Measurements from ENCODE around the gene EFCAB12. TPM values are rescaled to one million over a fixed set of nuclear protein-coding genes. Genes with fewer than 3 reads are reported as not detected.

Gene EFCAB12
- 0.13 and 0.22 TPM in 2 replicates for total RNA-seq (ENCODE audit: low replicate concordance)

- no peaks in the 10 kb centered on the region for H4K20me1 ChIP-seq (ENCODE audit: low read depth)
- peaks cover 7% of the 10 kb centered on the region for H3K36me3 ChIP-seq
- peaks cover 13% of the 10 kb centered on the region for H3K36me3 Mint-ChIP-seq
- no peaks in the 10 kb centered on the region for H3K9me3 Mint-ChIP-seq
- H3K79me2 ChIP-seq (ENCODE audit: low read depth): no peaks in the 10 kb centered on the region
- H3K4me3 ChIP-seq: peak within 1 kb of the TSS; percentile 60
- H3K27me3 Mint-ChIP-seq (ENCODE audit: insufficient read depth, low read depth): peaks cover 16% of the 10 kb centered on the region
- peaks cover 26% of the 10 kb centered on the region for H3K4me1 ChIP-seq
- H3K9ac ChIP-seq: no peak within 1 kb of the TSS
- peak within 1 kb of the TSS; percentile 88 for H3K4me3 Mint-ChIP-seq
- H3K27ac Mint-ChIP-seq: peak within 1 kb of the TSS; percentile 95
- no peak within 1 kb of the TSS for H3K27ac ChIP-seq
- H3K9me3 ChIP-seq (ENCODE audit: low read depth): no peaks in the 10 kb centered on the region
- TF ChIP-seq EZH2phosphoT487 (IDR thresholded peaks at IDR 0.05): no peak
- H3F3A ChIP-seq (ENCODE audit: low read depth): peaks cover 39% of the 10 kb centered on the region
- peak within 1 kb of the TSS; percentile 45 for H2AFZ ChIP-seq (replicated peaks)
- H3K4me2 ChIP-seq: peak within 1 kb of the TSS; percentile 92
- peak; percentile 97 for DNase-seq (ENCODE audit: low spot score)
- H3K27me3 ChIP-seq: peaks cover 14% of the 10 kb centered on the region
- H3K4me1 Mint-ChIP-seq: peaks cover 45% of the 10 kb centered on the region
Observed at GRCh38 chr3:129428376-129429079, at the start of gene EFCAB12. Gene EFCAB12 (minus strand): TSS chr3:129428636. CDS start chr3:129428488, 148 bp downstream.

DNA sequence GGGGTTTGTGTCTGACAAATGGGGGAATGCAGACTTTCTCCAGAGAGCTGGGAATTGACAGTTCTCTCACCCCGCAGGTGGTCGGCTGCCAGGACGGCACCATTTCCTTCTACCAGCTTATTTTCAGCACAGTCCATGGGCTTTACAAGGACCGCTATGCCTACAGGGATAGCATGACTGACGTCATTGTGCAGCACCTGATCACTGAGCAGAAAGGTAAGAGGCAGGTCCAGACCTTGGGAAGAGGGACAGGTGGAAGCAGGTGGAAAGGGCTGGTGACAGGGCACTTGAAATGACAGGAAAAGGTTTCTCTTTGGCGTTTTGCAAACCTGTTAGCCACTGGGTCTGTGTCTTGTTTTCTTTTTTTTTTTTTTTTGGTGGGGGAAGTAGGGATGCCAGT is 48.1 kb upstream of the EFCAB12 start:
- TF ChIP-seq EZH2 (IDR thresholded peaks at IDR 0.05) (no peak), EZH2phosphoT487 (IDR thresholded peaks at IDR 0.05) (no peak)
- TF ChIP-seq, protein P1, sequence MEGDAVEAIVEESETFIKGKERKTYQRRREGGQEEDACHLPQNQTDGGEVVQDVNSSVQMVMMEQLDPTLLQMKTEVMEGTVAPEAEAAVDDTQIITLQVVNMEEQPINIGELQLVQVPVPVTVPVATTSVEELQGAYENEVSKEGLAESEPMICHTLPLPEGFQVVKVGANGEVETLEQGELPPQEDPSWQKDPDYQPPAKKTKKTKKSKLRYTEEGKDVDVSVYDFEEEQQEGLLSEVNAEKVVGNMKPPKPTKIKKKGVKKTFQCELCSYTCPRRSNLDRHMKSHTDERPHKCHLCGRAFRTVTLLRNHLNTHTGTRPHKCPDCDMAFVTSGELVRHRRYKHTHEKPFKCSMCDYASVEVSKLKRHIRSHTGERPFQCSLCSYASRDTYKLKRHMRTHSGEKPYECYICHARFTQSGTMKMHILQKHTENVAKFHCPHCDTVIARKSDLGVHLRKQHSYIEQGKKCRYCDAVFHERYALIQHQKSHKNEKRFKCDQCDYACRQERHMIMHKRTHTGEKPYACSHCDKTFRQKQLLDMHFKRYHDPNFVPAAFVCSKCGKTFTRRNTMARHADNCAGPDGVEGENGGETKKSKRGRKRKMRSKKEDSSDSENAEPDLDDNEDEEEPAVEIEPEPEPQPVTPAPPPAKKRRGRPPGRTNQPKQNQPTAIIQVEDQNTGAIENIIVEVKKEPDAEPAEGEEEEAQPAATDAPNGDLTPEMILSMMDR (IDR thresholded peaks at IDR 0.05): no peak
- no peak overlapping the region for H2AFZ ChIP-seq (replicated peaks)
- no peaks in the 10 kb centered on the region for H3K4me1 ChIP-seq
- no peak overlapping the region for H3K4me3 ChIP-seq
- Mint-ChIP-seq H3K4me1 (peaks cover 19% of the 10 kb centered on the region), H3K27me3 (ENCODE audit: insufficient read depth, low read depth) (peaks cover 5% of the 10 kb centered on the region), H3K4me3 (no peak overlapping the region), H3K36me3 (peaks cover 24% of the 10 kb centered on the region), H3K27ac (no peak overlapping the region), H3K9me3 (no peaks in the 10 kb centered on the region)
- H3F3A ChIP-seq (ENCODE audit: low read depth): no peaks in the 10 kb centered on the region
- no peaks in the 10 kb centered on the region for H3K36me3 ChIP-seq
- H3K9me3 ChIP-seq (ENCODE audit: low read depth): no peaks in the 10 kb centered on the region
- no peak overlapping the region for H3K27ac ChIP-seq
- no peaks in the 10 kb centered on the region for H3K27me3 ChIP-seq
- H3K9ac ChIP-seq: no peak overlapping the region
- H3K4me2 ChIP-seq: no peak overlapping the region
- H3K79me2 ChIP-seq (ENCODE audit: low read depth): no peaks in the 10 kb centered on the region
- no peaks in the 10 kb centered on the region for H4K20me1 ChIP-seq (ENCODE audit: low read depth)
- DNase-seq (ENCODE audit: low spot score): no peak

DNA sequence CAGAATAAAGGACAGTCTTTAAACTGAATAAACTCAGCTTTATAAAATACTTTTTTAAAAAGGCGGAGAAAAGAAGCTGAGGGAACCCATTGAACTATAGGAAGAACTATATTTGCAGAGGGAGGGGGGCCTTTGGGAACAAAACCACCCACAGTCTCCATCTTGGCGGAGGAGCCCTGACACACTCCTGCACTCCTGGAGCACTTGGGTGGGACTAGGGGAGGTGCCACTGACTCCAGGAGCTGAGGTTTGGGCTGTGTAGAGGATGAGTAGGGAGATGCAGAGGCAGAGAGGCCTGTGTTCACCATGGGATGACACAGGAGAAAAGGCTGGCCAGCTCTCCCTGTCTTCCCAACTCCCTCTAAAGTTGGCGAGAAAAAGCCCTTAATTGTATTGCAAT is 47.4 kb upstream of the EFCAB12 start:
- no peak overlapping the region for H3K4me2 ChIP-seq
- no peaks in the 10 kb centered on the region for H3K9me3 Mint-ChIP-seq
- DNase-seq (ENCODE audit: low spot score): no peak

More for the DNA sequence above, 47.4 kb upstream of the EFCAB12 start:
- H3K36me3 ChIP-seq: no peaks in the 10 kb centered on the region
- no peak overlapping the region for H3K9ac ChIP-seq
- no peak overlapping the region for H3K27ac Mint-ChIP-seq
- no peaks in the 10 kb centered on the region for H3F3A ChIP-seq (ENCODE audit: low read depth)
- H3K36me3 Mint-ChIP-seq: peaks cover 27% of the 10 kb centered on the region
- no peaks in the 10 kb centered on the region for H3K79me2 ChIP-seq (ENCODE audit: low read depth)
- TF ChIP-seq EZH2 (IDR thresholded peaks at IDR 0.05) (no peak), EZH2phosphoT487 (IDR thresholded peaks at IDR 0.05) (no peak)
- TF ChIP-seq, protein P1 (IDR thresholded peaks at IDR 0.05): no peak
- no peaks in the 10 kb centered on the region for H3K9me3 ChIP-seq (ENCODE audit: low read depth)
- H3K27me3 ChIP-seq: no peaks in the 10 kb centered on the region
- H3K4me1 Mint-ChIP-seq: peaks cover 19% of the 10 kb centered on the region
- H4K20me1 ChIP-seq (ENCODE audit: low read depth): no peaks in the 10 kb centered on the region
- H3K27me3 Mint-ChIP-seq (ENCODE audit: insufficient read depth, low read depth): peaks cover 5% of the 10 kb centered on the region
- H2AFZ ChIP-seq (replicated peaks): no peak overlapping the region
- no peak overlapping the region for H3K4me3 Mint-ChIP-seq
- H3K27ac ChIP-seq: no peak overlapping the region
- no peaks in the 10 kb centered on the region for H3K4me1 ChIP-seq
- H3K4me3 ChIP-seq: no peak overlapping the region

All from neural progenitor cell (in vitro differentiated cells).